ENCODE results near the gene NIP7.
"Not testable (repeated sequence)": the region's sequence is repeated elsewhere in the genome, so short reads cannot be mapped to it uniquely, and the experiment has no call there.

- TF ChIP-seq CTCF (IDR thresholded peaks at IDR 0.05; ENCODE audit: low read depth, low read length, poor library complexity, severe bottlenecking); EZH2phosphoT487 (IDR thresholded peaks at IDR 0.05; ENCODE audit: borderline replicate concordance, low read length): not testable (repeated sequence)
These were observed 20.5 kb downstream of the NIP7 start for GRCh38 chr16:69360070-69360469.

Measured in DOHH2 (cell line).